CD14-positive monocyte (primary cell): Measurements from ENCODE around the gene PINK1. TPM values are rescaled to one million over a fixed set of nuclear protein-coding genes. Genes with fewer than 3 reads are reported as not detected.
A peak's percentile ranks its signal among the peaks of the same experiment; 100 is the strongest.

Experiments
- DNase-seq, 3 donors: peaks; one replicate each; pipeline ENCODE4 v3.0.0-alpha.2; 2011 to 2022
- H2AFZ ChIP-seq: 2 replicates; pipeline ENCODE4 v1.6.0; 2012; ENCODE audit warnings: mild to moderate bottlenecking, low read depth, low read length, inconsistent platforms; ENCODE audit not compliant: insufficient read depth, poor library complexity, severe bottlenecking
- H3K27ac ChIP-seq, 2 donors: 1 replicate in 1 of 2; 2 replicates in 1 of 2; pipeline ENCODE4 v1.5.1; 2012 to 2013; ENCODE audit warnings: low read length in 2 of 2, control low read depth in 1 of 2, inconsistent platforms in 1 of 2, low read depth in 1 of 2, mild to moderate bottlenecking in 1 of 2
- H3K27me3 ChIP-seq, 2 donors: one replicate each; pipeline versions ENCODE4 v1.6.0 to v1.6.1; 2011 to 2013; ENCODE audit warnings: low read length in 2 of 2; ENCODE audit not compliant: control insufficient read depth in 2 of 2, insufficient read depth in 2 of 2
- H3K36me3 ChIP-seq, 2 donors: replicated peaks in 1 of 2; 1 replicate in 1 of 2; 2 replicates in 1 of 2; pipeline versions ENCODE4 v1.5.1 to v1.6.1; 2012 to 2013; ENCODE audit warnings: low read length in 2 of 2, control low read depth in 1 of 2, inconsistent platforms in 1 of 2, mild to moderate bottlenecking in 1 of 2; ENCODE audit not compliant: insufficient read depth in 2 of 2, control insufficient read depth in 1 of 2
- H3K4me1 ChIP-seq, 2 donors: 1 replicate in 1 of 2; 2 replicates in 1 of 2; pipeline versions ENCODE4 v1.5.1 to v1.6.1; 2012 to 2013; ENCODE audit warnings: low read length in 2 of 2, control low read depth in 1 of 2, inconsistent platforms in 1 of 2, mild to moderate bottlenecking in 1 of 2, moderate library complexity in 1 of 2; ENCODE audit not compliant: insufficient read depth in 2 of 2, control insufficient read depth in 1 of 2
- H3K4me2 ChIP-seq: replicated peaks from 2 replicates; pipeline ENCODE3; 2012; ENCODE audit warnings: low read length, moderate library complexity, mild to moderate bottlenecking; ENCODE audit not compliant: poor library complexity, severe bottlenecking; ENCODE audit errors: extremely low read depth
- H3K4me3 ChIP-seq, 3 experiments: fragments of 200-600 bp in 1 of 3; sonication (generic) in 1 of 3; replicated peaks in 1 of 3; 1 replicate in 2 of 3; 2 replicates in 1 of 3; pipeline ENCODE4 v1.5.1; 2011 to 2013; ENCODE audit warnings: low read length in 3 of 3, mild to moderate bottlenecking in 3 of 3, control low read depth in 2 of 3, low read depth in 2 of 3, inconsistent platforms in 1 of 3, moderate library complexity in 1 of 3
- H3K79me2 ChIP-seq: 2 replicates; pipeline ENCODE4 v1.6.0; 2012; ENCODE audit warnings: mild to moderate bottlenecking, control low read depth, inconsistent platforms, low read length, moderate library complexity; ENCODE audit not compliant: insufficient read depth
- H3K9ac ChIP-seq: 2 replicates; pipeline ENCODE4 v1.6.0; 2017; ENCODE audit warnings: low read length, mild to moderate bottlenecking; ENCODE audit not compliant: insufficient read depth, poor library complexity, severe bottlenecking
- H3K9me3 ChIP-seq, 2 donors: replicated peaks in 1 of 2; 1 replicate in 1 of 2; 2 replicates in 1 of 2; pipeline versions ENCODE4 v1.5.1 to v1.6.1; 2012 to 2013; ENCODE audit warnings: low read length in 2 of 2, control low read depth in 1 of 2; ENCODE audit not compliant: control insufficient read depth in 1 of 2, insufficient read depth in 1 of 2
- H4K20me1 ChIP-seq: 2 replicates; pipeline ENCODE4 v1.6.0; 2012; ENCODE audit warnings: mild to moderate bottlenecking, low read length, control low read depth, moderate library complexity; ENCODE audit not compliant: insufficient read depth
- H3K27ac Mint-ChIP-seq, 7 donors: one replicate each; pipeline ENCODE4 v1.8.0; 2020; ENCODE audit warnings: mild to moderate bottlenecking in 7 of 7, mixed read lengths in 7 of 7, moderate library complexity in 6 of 7, inconsistent platforms in 2 of 7
- H3K27me3 Mint-ChIP-seq, 3 donors: one replicate each; pipeline ENCODE4 v1.8.0; 2021 to 2022; ENCODE audit warnings: low read depth in 3 of 3, mild to moderate bottlenecking in 3 of 3, mixed read lengths in 3 of 3, moderate library complexity in 3 of 3, inconsistent platforms in 1 of 3
- H3K36me3 Mint-ChIP-seq, 2 donors: one replicate each; pipeline ENCODE4 v1.8.0; 2020; ENCODE audit warnings: mixed read lengths in 2 of 2, inconsistent platforms in 1 of 2, mild to moderate bottlenecking in 1 of 2
- H3K4me1 Mint-ChIP-seq: one replicate; pipeline ENCODE4 v1.8.0; 2020; ENCODE audit warnings: mild to moderate bottlenecking, mixed read lengths
- H3K4me3 Mint-ChIP-seq, 2 donors: one replicate each; pipeline ENCODE4 v1.8.0; 2020; ENCODE audit warnings: mild to moderate bottlenecking in 2 of 2, mixed read lengths in 2 of 2, moderate library complexity in 1 of 2
- H3K9me3 Mint-ChIP-seq, 7 donors: one replicate each; pipeline ENCODE4 v1.8.0; 2020 to 2022; ENCODE audit warnings: mixed read lengths in 7 of 7, mild to moderate bottlenecking in 6 of 7, moderate library complexity in 6 of 7, inconsistent platforms in 2 of 7
- CTCF ChIP-seq: fragments of 200-600 bp; IDR thresholded peaks from one replicate; pipeline ENCODE4 v1.8.0; 2022; ENCODE audit warnings: antibody characterized with exemption, mild to moderate bottlenecking
- WGBS: methylation state at CpG from one replicate; pipeline ENCODE4 v1.1.5; 2013; ENCODE audit warnings: missing lambda C conversion rate; ENCODE audit not compliant: insufficient coverage; 5-methylcytosine and 5-hydroxymethylcytosine counted together
- intact Hi-C, 2 donors: fragments of 100-400 bp; cut with micrococcal nuclease; formaldehyde crosslinking; loops; one replicate each; pipeline versions ENCODE4 v1.15.0 to v1.15.1; 2023
- polyA minus RNA-seq: library from RNA; depleted of rRNA, polyadenylated mRNA; stranded (reverse); fragments of >200 nt; gene quantifications from 2 replicates; pipeline ENCODE4 v1.2.3, GENCODE V29; 2012
- polyA plus RNA-seq, 3 donors: library from polyadenylated mRNA; depleted of rRNA in 1 of 3; unstranded in 2 of 3; stranded (reverse) in 1 of 3; fragments of 300-500 nt in 2 of 3; fragments of >200 nt in 1 of 3; fragmentation: Illumina TruSeq in 2 of 3; gene quantifications; 1 replicate in 2 of 3; 2 replicates in 1 of 3; pipeline ENCODE4 v1.2.3, GENCODE V29; 2012 to 2021
- total RNA-seq, 12 experiments: library from RNA in 1 of 12; stranded (reverse) in 1 of 12; fragments of 120-200 nt in 1 of 12; gene quantifications; one replicate each; pipeline ENCODE4 v1.2.4 and lab custom pipeline; 2013 to 2026; ENCODE audit warnings: mixed read lengths in 6 of 12, inconsistent platforms in 1 of 12

Gene PINK1
- total RNA-seq (2013): 46.7 TPM
- 10 to 100 TPM; 21.6 to 32.7 (median 24.0) TPM for polyA plus RNA-seq
- 29.2 and 40.3 TPM in 2 replicates for polyA minus RNA-seq
- total RNA-seq (lab: John Stamatoyannopoulos, UW): 7.5 to 43.8 (median 21.2) reads per million in 11 experiments

GRCh38 chr1:20633190-20634064 is at the start of gene PINK1:
PINK1 (plus strand) TSS chr1:20633458; CDS start chr1:20633549, 91 bp downstream.
- peaks cover 13 to 27% of the 10 kb centered on the region in 2 donors for H3K36me3 Mint-ChIP-seq
- peak within 1 kb of the TSS; percentile 99 for H2AFZ ChIP-seq
- 1% methylated on average over 74 of the region's 93 CpGs for WGBS
- peak within 1 kb of the TSS; percentile 80 to 89 for H3K4me3 Mint-ChIP-seq
- peaks cover 0 to 2% (median 1%) of the 10 kb centered on the region in 3 donors for H3K27me3 Mint-ChIP-seq
- H3K9me3 ChIP-seq: peaks cover 0 to 6% of the 10 kb centered on the region in 2 donors
- peaks cover 0 to 18% (median 10%) of the 10 kb centered on the region in 7 donors for H3K9me3 Mint-ChIP-seq
- peak within 1 kb of the TSS; percentile 19 to 87 (median 81) for H3K27ac Mint-ChIP-seq
- peak within 1 kb of the TSS; percentile 92 for H3K4me2 ChIP-seq
- intact Hi-C loops: loop anchor here in 1 of 2 donors (2.0 to 5.0 kb wide), 2 partner anchors 27 to 56 kb away; partner anchors contain the start of gene DDOST
- peak within 1 kb of the TSS; percentile 21 to 81 for H3K27ac ChIP-seq
- TF ChIP-seq CTCF: peak; percentile 99
- peak within 1 kb of the TSS; percentile 88 for H3K9ac ChIP-seq
- peak within 1 kb of the TSS; percentile 54 to 96 (median 92) for H3K4me3 ChIP-seq
- peak; percentile 70 to 82 (median 79) for DNase-seq
- peaks cover 15 to 16% of the 10 kb centered on the region in 2 donors for H3K4me1 ChIP-seq
- H3K36me3 ChIP-seq: peaks cover 14 to 20% of the 10 kb centered on the region in 2 donors
- H3K79me2 ChIP-seq: peaks cover 16% of the 10 kb centered on the region
- H4K20me1 ChIP-seq: peaks cover 31% of the 10 kb centered on the region
- H3K4me1 Mint-ChIP-seq: peaks cover 19% of the 10 kb centered on the region
- H3K27me3 ChIP-seq: no peaks in the 10 kb centered on the region

- no peak overlapping the region for H2AFZ ChIP-seq
- intact Hi-C loops: no loop called here
- no peak overlapping the region for H3K4me2 ChIP-seq
- H3K36me3 ChIP-seq: no peaks in the 10 kb centered on the region
- Mint-ChIP-seq H3K9me3 (peaks cover 0 to 3% (median 0%) of the 10 kb centered on the region in 7 donors), H3K4me1 (peaks cover 32% of the 10 kb centered on the region), H3K36me3 (peaks cover 0 to 3% of the 10 kb centered on the region in 2 donors), H3K27ac (peak overlapping the region in 1 of 7 donors; percentile 64), H3K4me3 (no peak overlapping the region), H3K27me3 (peaks cover 0 to 3% (median 1%) of the 10 kb centered on the region in 3 donors)
- H4K20me1 ChIP-seq: no peaks in the 10 kb centered on the region
- H3K27ac ChIP-seq: no peak overlapping the region
- H3K4me3 ChIP-seq: no peak overlapping the region
- no peak for TF ChIP-seq CTCF
- 0% methylated on average over 2 of the region's 2 CpGs for WGBS
- H3K9ac ChIP-seq: no peak overlapping the region
- H3K27me3 ChIP-seq: no peaks in the 10 kb centered on the region
- peaks cover 19 to 27% of the 10 kb centered on the region in 2 donors for H3K4me1 ChIP-seq
- DNase-seq: peak in 1 of 3 donors; percentile 31
- H3K9me3 ChIP-seq: no peaks in the 10 kb centered on the region
- H3K79me2 ChIP-seq: peaks cover 14% of the 10 kb centered on the region
Observed at GRCh38 chr1:20584890-20585289, 48.4 kb upstream of the PINK1 start.
